H1 (cell line): ENCODE data around the gene LAP3. TPM values are rescaled to one million over a fixed set of nuclear protein-coding genes. Genes with fewer than 3 reads are reported as not detected.

Experiments used
- CHD7 ChIP-seq: fragments of 300-600 bp; sonication (generic); IDR thresholded peaks from 2 replicates; pipeline ENCODE4 v1.7.1; 2012; ENCODE audit warnings: low read length, moderate library complexity, mild to moderate bottlenecking, inconsistent platforms; ENCODE audit not compliant: insufficient replicate concordance
- TAF1 ChIP-seq: IDR thresholded peaks from 2 replicates; pipeline ENCODE4 v1.6.1; 2011; ENCODE audit warnings: mild to moderate bottlenecking, low read depth, low read length
- polyA plus RNA-seq, 7 experiments: library from polyadenylated mRNA; depleted of rRNA in 3 of 7; stranded (reverse) in 5 of 7; unstranded in 2 of 7; fragments of >200 nt in 5 of 7; fragments of 200-250 nt in 2 of 7; gene quantifications; 1 replicate in 5 of 7; 2 replicates in 1 of 7; 4 replicates in 1 of 7; pipeline versions ENCODE4 v1.2.1 to v1.2.3, GENCODE V29; 2011 to 2013; ENCODE audit warnings: missing spikeins in 2 of 7, mixed read lengths in 2 of 7
- total RNA-seq: library from RNA; stranded (reverse); fragmentation: NEBNext Ultra II Directional; extraction: Animal tissue kit (Norgen Biotek cat#: 25700); gene quantifications from 2 replicates; pipeline ENCODE4 v1.2.1, GENCODE V29; 2021
- TF ChIP-seq, protein P1 (sequence below), 3 experiments: IDR thresholded peaks; 1 replicate in 2 of 3; 2 replicates in 1 of 3; pipeline versions ENCODE4 v1.5.1 to v1.6.1; 2011; ENCODE audit warnings: low read length in 3 of 3, mild to moderate bottlenecking in 3 of 3, inconsistent platforms in 2 of 3, low read depth in 1 of 3, moderate library complexity in 1 of 3; ENCODE audit not compliant: insufficient read depth in 1 of 3; ENCODE audit errors: control extremely low read depth in 1 of 3

Gene LAP3
- total and polyA plus RNA-seq, 2 of the 8 experiments (the other 6 are each of a cell fraction or from before 2014, with no cell fraction given): 28.3 to 50.9 TPM

GRCh38 chr4:17544205-17544604 lies 32.8 kb upstream of the LAP3 start (continued):
- TF ChIP-seq CHD7 (no peak), TAF1 (no peak)
- TF ChIP-seq, protein P1, sequence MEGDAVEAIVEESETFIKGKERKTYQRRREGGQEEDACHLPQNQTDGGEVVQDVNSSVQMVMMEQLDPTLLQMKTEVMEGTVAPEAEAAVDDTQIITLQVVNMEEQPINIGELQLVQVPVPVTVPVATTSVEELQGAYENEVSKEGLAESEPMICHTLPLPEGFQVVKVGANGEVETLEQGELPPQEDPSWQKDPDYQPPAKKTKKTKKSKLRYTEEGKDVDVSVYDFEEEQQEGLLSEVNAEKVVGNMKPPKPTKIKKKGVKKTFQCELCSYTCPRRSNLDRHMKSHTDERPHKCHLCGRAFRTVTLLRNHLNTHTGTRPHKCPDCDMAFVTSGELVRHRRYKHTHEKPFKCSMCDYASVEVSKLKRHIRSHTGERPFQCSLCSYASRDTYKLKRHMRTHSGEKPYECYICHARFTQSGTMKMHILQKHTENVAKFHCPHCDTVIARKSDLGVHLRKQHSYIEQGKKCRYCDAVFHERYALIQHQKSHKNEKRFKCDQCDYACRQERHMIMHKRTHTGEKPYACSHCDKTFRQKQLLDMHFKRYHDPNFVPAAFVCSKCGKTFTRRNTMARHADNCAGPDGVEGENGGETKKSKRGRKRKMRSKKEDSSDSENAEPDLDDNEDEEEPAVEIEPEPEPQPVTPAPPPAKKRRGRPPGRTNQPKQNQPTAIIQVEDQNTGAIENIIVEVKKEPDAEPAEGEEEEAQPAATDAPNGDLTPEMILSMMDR (IDR thresholded peaks at IDR 0.05; ENCODE audit: control extremely low read depth in 1 of 3, insufficient read depth in 1 of 3, low read depth in 1 of 3, low read length in 3 of 3): no peak
- TF ChIP-seq, all 59 proteins: peak for 0
